NB4 (cell line): ENCODE measurements around the gene C7orf57.
A peak's percentile ranks its signal among the peaks of the same experiment; 100 is the strongest.

ENCODE experiments used
- DNase-seq: peaks from one replicate; pipeline ENCODE4 v3.0.0; 2010; ENCODE audit warnings: low read depth
- H3K4me3 ChIP-seq: one replicate; pipeline ENCODE4 v1.5.1; 2011; ENCODE audit warnings: mild to moderate bottlenecking, low read depth, low read length, moderate library complexity
- CTCF ChIP-seq: IDR thresholded peaks from one replicate; pipeline ENCODE4 v1.5.1; 2012; ENCODE audit warnings: low read depth, low read length
- MAX ChIP-seq: IDR thresholded peaks from 2 replicates; pipeline ENCODE4 v1.6.1; 2011; ENCODE audit warnings: low read depth, low read length
- MYC ChIP-seq: IDR thresholded peaks from 2 replicates; pipeline ENCODE4 v1.6.1; 2011; ENCODE audit warnings: low read depth, low read length
- POLR2A ChIP-seq: IDR thresholded peaks from 2 replicates; pipeline ENCODE4 v1.6.1; 2011; ENCODE audit warnings: mild to moderate bottlenecking; ENCODE audit not compliant: insufficient read length; ENCODE audit errors: extremely low read depth

Gene C7orf57

GRCh38 chr7:48107926-48108472 lies 72.7 kb downstream of the C7orf57 start:
- H3K4me3 ChIP-seq, result no peak overlapping the region
- DNase-seq, result no peak
- TF ChIP-seq POLR2A (no peak), MYC (no peak), CTCF (no peak), MAX (no peak)

DNA sequence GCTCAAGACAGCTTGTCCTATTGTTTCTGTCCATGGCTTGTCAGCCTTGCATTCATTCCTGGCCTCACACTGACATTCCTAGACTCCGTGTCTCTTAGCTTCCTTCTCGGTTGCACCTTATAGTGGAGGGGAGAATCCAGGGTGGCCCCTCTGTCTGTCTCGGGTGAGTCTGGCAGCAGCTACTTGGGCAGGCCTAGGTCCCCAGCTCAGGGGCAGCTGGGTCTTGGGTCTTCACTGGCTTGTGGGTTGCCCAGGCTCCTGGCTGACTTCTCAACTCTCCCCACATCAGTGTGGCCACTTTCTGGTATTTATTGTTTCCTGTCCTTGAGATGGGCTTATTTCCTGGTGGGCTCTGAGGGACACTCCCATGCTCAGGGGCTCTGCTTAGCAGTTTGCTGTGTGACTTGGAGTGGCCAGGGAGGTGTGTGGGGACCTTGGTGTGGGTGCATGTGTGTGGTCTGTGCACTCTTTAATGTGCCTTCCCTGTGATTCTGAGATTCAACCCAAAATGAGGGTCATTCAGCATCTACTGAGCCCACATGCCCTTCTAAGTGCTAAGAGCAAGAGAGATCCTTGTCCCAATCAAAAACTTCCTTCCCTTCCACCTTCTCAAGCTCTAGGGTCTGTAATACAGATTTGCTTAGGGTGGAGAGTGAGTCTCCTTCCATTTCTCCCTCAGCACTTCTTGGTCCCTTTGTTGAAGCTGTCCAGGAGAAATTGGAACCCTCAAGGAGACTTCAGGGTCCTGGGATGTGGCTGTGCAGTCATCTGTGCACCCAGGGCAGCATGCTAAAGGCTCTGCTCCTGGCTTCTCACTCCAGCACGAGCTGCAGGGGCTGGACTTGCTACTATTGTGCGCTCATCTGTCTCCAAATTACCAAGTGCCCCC lies 73.9 kb downstream of the C7orf57 start:
- TF ChIP-seq POLR2A (no peak), MAX (no peak), MYC (no peak), CTCF (no peak)
- H3K4me3 ChIP-seq, result no peak overlapping the region
- no peak for DNase-seq

GRCh38 chr7:48109848-48110663 lies 74.7 kb downstream of the C7orf57 start:
- H3K4me3 ChIP-seq, result no peak overlapping the region
- TF ChIP-seq MAX, result no peak
- no peak for TF ChIP-seq MYC
- TF ChIP-seq POLR2A, result no peak
- peak; percentile 97 for TF ChIP-seq CTCF
- DNase-seq, result peak; percentile 73

DNA sequence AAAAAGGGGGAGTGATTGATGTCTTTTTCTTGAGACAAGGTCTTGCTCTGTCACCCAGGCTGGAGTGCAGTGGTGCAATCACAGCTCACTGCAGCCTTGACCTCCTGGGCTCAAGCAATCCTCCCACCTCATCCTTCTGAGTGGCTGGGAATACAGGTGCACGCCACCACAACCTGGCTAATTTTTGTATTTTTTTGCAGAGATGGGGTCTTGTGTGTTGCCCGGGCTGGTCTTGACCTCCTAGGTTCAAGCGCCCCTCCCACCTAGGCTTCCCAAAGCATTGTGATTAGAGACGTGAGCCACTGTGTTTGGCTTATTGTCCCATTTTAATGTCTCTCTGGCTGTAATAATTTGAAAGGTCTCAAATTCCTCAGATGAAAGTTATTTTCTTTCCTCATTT lies 75.5 kb downstream of the C7orf57 start:
- no peak overlapping the region for H3K4me3 ChIP-seq
- no peak for DNase-seq
- TF ChIP-seq MAX (no peak), CTCF (no peak), MYC (no peak), POLR2A (no peak)
